Measurements from ENCODE around the gene HDDC2. TPM values are rescaled to one million over a fixed set of nuclear protein-coding genes. Genes with fewer than 3 reads are reported as not detected.

HDDC2 gene
- total RNA-seq, 1 experiment from 2014 or later: 141 TPM

DNA sequence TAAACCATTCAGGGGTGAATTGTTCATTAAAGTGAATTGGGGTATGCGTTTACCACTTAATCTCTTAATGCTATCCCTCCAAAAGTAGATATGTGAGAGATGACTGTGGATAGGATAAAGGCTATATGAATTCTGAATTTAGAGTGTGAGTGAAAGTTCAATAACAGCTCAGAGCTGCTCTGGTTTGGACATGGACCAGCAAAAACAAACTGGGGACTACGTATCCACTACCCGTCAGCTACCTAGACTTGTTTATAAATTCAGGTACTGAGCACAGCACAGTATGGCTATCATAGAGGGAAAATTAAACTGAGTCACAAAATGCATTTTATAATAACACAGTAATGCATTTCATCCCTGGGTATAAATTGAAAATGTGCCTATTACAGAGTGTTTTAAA, 44.4 kb downstream of the HDDC2 start:
- BruUV-seq (replicated peaks): no TSS peak
- intact Hi-C loops (cut with micrococcal nuclease): loop anchor here (5.0 kb wide), 1 partner anchor 65 kb away; no protein-coding TSS in a partner anchor

DNA sequence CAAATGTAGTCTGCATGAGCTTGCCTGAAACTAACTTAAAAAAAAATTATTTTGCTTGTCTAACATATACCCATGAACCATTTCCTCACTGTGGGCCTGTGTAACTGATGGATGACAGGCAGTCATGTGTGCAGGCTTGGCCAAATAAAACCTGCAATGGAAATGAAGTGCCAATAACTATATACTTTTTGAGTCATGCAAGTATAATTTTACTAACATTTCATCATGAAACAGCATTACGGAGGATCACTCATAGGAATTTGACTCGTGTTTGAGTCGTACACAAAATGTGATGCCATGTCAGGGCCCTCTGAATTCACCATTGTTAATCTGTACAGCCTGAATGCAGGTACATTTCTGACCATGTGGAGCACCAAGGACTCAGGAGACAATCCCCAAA, 46.6 kb downstream of the HDDC2 start:
- Mint-ChIP-seq H3K27ac (ENCODE audit: low read depth, unreplicated experiment) (no peak overlapping the region), H3K36me3 (ENCODE audit: insufficient read depth, unreplicated experiment) (peaks cover 8% of the 10 kb centered on the region), H3K9me3 (ENCODE audit: unreplicated experiment) (no peaks in the 10 kb centered on the region), H3K4me1 (ENCODE audit: insufficient read depth, unreplicated experiment) (peaks cover 37% of the 10 kb centered on the region), H3K4me3 (ENCODE audit: unreplicated experiment) (no peak overlapping the region), H3K27me3 (ENCODE audit: insufficient read depth, unreplicated experiment) (no peaks in the 10 kb centered on the region)
- POLR2A ChIA-PET: interaction anchor here (1.0 to 2.3 kb wide), 5 partner anchors 10 to 58 kb away, joined by 3 to 6 read pairs (median 4); no protein-coding TSS in a partner anchor
- CTCF ChIA-PET: interaction anchor here (0.6 to 2.5 kb wide), 6 partner anchors 9 to 644 kb away, joined by 3 to 12 read pairs (median 4); partner anchors contain the start of gene TPD52L1
- no TSS peak for BruUV-seq (replicated peaks)
- DNase-seq (ENCODE audit: unreplicated experiment): no peak
- intact Hi-C loops (cut with micrococcal nuclease): loop anchor here (5.0 kb wide), 1 partner anchor 63 kb away; no protein-coding TSS in a partner anchor
- TF ChIP-seq, protein P1, sequence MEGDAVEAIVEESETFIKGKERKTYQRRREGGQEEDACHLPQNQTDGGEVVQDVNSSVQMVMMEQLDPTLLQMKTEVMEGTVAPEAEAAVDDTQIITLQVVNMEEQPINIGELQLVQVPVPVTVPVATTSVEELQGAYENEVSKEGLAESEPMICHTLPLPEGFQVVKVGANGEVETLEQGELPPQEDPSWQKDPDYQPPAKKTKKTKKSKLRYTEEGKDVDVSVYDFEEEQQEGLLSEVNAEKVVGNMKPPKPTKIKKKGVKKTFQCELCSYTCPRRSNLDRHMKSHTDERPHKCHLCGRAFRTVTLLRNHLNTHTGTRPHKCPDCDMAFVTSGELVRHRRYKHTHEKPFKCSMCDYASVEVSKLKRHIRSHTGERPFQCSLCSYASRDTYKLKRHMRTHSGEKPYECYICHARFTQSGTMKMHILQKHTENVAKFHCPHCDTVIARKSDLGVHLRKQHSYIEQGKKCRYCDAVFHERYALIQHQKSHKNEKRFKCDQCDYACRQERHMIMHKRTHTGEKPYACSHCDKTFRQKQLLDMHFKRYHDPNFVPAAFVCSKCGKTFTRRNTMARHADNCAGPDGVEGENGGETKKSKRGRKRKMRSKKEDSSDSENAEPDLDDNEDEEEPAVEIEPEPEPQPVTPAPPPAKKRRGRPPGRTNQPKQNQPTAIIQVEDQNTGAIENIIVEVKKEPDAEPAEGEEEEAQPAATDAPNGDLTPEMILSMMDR (IDR thresholded peaks at IDR 0.05; ENCODE audit: unreplicated experiment): no peak

More for the DNA sequence above, 44.4 kb downstream of the HDDC2 start:
- TF ChIP-seq, protein P1 (IDR thresholded peaks at IDR 0.05; ENCODE audit: unreplicated experiment): no peak
- H3K36me3 Mint-ChIP-seq (ENCODE audit: insufficient read depth, unreplicated experiment): no peaks in the 10 kb centered on the region
- POLR2A ChIA-PET: interaction anchor here (1.8 kb wide), 1 partner anchor 12 kb away, joined by 4 read pairs; no protein-coding TSS in a partner anchor
- CTCF ChIA-PET: interaction anchor here (0.9 kb wide), 1 partner anchor 65 kb away, joined by 4 read pairs; no protein-coding TSS in a partner anchor
- peaks cover 37% of the 10 kb centered on the region for H3K4me1 Mint-ChIP-seq (ENCODE audit: insufficient read depth, unreplicated experiment)
- H3K9me3 Mint-ChIP-seq (ENCODE audit: unreplicated experiment): no peaks in the 10 kb centered on the region
- no peaks in the 10 kb centered on the region for H3K27me3 Mint-ChIP-seq (ENCODE audit: insufficient read depth, unreplicated experiment)
- H3K27ac Mint-ChIP-seq (ENCODE audit: low read depth, unreplicated experiment): no peak overlapping the region
- H3K4me3 Mint-ChIP-seq (ENCODE audit: unreplicated experiment): no peak overlapping the region
- DNase-seq (ENCODE audit: unreplicated experiment): no peak

DNA sequence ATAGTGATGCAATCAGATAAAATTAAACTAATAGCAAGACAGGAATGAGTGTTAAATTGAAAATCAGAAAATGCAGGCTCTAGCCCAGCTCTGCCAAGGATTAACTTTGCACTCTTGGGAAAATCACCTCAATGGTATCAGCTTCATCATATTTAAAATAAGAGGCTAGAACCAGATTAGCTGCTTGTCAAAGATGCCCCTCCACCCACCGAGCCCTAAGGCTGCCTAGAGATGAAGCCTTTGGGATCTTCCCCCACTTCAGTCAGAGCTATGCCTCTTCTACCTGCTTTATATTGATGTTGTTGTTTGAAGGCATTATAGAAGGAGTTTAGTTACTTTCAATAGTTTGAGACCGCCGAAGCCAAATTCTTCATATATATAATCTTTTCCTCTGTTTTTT, 47.4 kb downstream of the HDDC2 start:
- ChIA-PET CTCF (interaction anchor here (0.6 to 2.5 kb wide), 3 partner anchors 18 to 101 kb away, joined by 4 to 12 read pairs (median 7); partner anchors contain the start of gene TPD52L1), POLR2A (interaction anchor here (0.6 to 2.3 kb wide), 11 partner anchors 9 to 101 kb away, joined by 3 to 6 read pairs (median 4); partner anchors contain the start of gene TPD52L1)
- BruUV-seq (replicated peaks): no TSS peak
- peaks cover 31% of the 10 kb centered on the region for H3K4me1 Mint-ChIP-seq (ENCODE audit: insufficient read depth, unreplicated experiment)
- peaks cover 10% of the 10 kb centered on the region for H3K36me3 Mint-ChIP-seq (ENCODE audit: insufficient read depth, unreplicated experiment)
- H3K27me3 Mint-ChIP-seq (ENCODE audit: insufficient read depth, unreplicated experiment): no peaks in the 10 kb centered on the region
- TF ChIP-seq, protein P1 (IDR thresholded peaks at IDR 0.05; ENCODE audit: unreplicated experiment): no peak
- DNase-seq (ENCODE audit: unreplicated experiment): no peak
- no peaks in the 10 kb centered on the region for H3K9me3 Mint-ChIP-seq (ENCODE audit: unreplicated experiment)
- no peak overlapping the region for H3K27ac Mint-ChIP-seq (ENCODE audit: low read depth, unreplicated experiment)
- no peak overlapping the region for H3K4me3 Mint-ChIP-seq (ENCODE audit: unreplicated experiment)
- intact Hi-C loops (cut with micrococcal nuclease): no loop called here

GRCh38 chr6:125253881-125254280, 47.9 kb downstream of the HDDC2 start:
- H3K27ac Mint-ChIP-seq (ENCODE audit: low read depth, unreplicated experiment): no peak overlapping the region
- no peak for DNase-seq (ENCODE audit: unreplicated experiment)
- no TSS peak for BruUV-seq (replicated peaks)
- TF ChIP-seq, protein P1 (IDR thresholded peaks at IDR 0.05; ENCODE audit: unreplicated experiment): no peak
- POLR2A ChIA-PET: interaction anchor here (0.8 to 2.3 kb wide), 10 partner anchors 9 to 100 kb away, joined by 3 to 9 read pairs (median 4); partner anchors contain the start of gene TPD52L1
- H3K4me3 Mint-ChIP-seq (ENCODE audit: unreplicated experiment): no peak overlapping the region
- H3K4me1 Mint-ChIP-seq (ENCODE audit: insufficient read depth, unreplicated experiment): peaks cover 26% of the 10 kb centered on the region
- H3K27me3 Mint-ChIP-seq (ENCODE audit: insufficient read depth, unreplicated experiment): no peaks in the 10 kb centered on the region
- CTCF ChIA-PET: interaction anchor here (1.0 to 2.5 kb wide), 2 partner anchors 62 to 100 kb away, joined by 7 to 12 read pairs; partner anchors contain the start of gene TPD52L1
- H3K36me3 Mint-ChIP-seq (ENCODE audit: insufficient read depth, unreplicated experiment): peaks cover 10% of the 10 kb centered on the region
- H3K9me3 Mint-ChIP-seq (ENCODE audit: unreplicated experiment): no peaks in the 10 kb centered on the region
- intact Hi-C loops (cut with micrococcal nuclease): no loop called here
